HepG2 (cell line): ENCODE results near the gene UCKL1. TPM values are rescaled to one million over a fixed set of nuclear protein-coding genes. Genes with fewer than 3 reads are reported as not detected.
A peak's percentile ranks its signal among the peaks of the same experiment; 100 is the strongest.

Experiments used
- ATAC-seq: fragments of 200-7000 bp; cut with Tn5 transposase; 3 replicates; pipeline ENCODE4 v1.9.1; 2020; ENCODE audit warnings: mild to moderate bottlenecking, moderate library complexity
- BruUV-seq: library from RNA; stranded (reverse); fragments of 400-500 nt; replicated peaks from 2 replicates; lab custom pipeline; 2021; lab: Mats Ljungman, UMichigan
- CTCF ChIA-PET: fragments of 300-600 bp; formaldehyde crosslinking; extraction: SDS; loops from one replicate; lab custom pipeline; 2021; ENCODE audit warnings: low total read pairs, inconsistent platforms, low intra/inter-chr PET ratio; lab: Yijun Ruan, JAX
- POLR2A ChIA-PET: fragments of 350-600 bp; sonication (Branson Sonifier 250); formaldehyde crosslinking; loops from one replicate; lab custom pipeline; 2020; ENCODE audit warnings: antibody characterized with exemption, inconsistent platforms; lab: Yijun Ruan, JAX
- DNase-seq: peaks from one replicate; pipeline ENCODE4 v3.0.0-alpha.2; 2015; ENCODE audit warnings: low spot score
- FAIRE-seq: peaks from 3 replicates; lab custom pipeline; 2011; peaks lifted over from hg19 to GRCh38; lab: Jason Lieb, UNC
- H2AFZ ChIP-seq: one replicate; pipeline ENCODE4 v1.6.1; 2011; ENCODE audit warnings: low read length, inconsistent platforms
- H3K27ac ChIP-seq: fragments of 300-600 bp; 3 replicates; pipeline ENCODE4 v1.8.0; 2011; ENCODE audit warnings: mixed run types, mild to moderate bottlenecking, mixed read lengths, low read length, inconsistent platforms; ENCODE audit not compliant: insufficient read depth; ENCODE audit errors: extremely low read length
- H3K27me3 ChIP-seq, 2 experiments: fragments of 200-600 bp in 1 of 2; 2 replicates in 1 of 2; 3 replicates in 1 of 2; pipeline versions ENCODE4 v1.6.0 to v1.8.0; 2011; ENCODE audit warnings: low read length in 2 of 2, mild to moderate bottlenecking in 2 of 2, moderate library complexity in 2 of 2, inconsistent platforms in 1 of 2; ENCODE audit not compliant: insufficient read depth in 2 of 2, control insufficient read depth in 1 of 2
- H3K36me3 ChIP-seq, 2 experiments: fragments of 200-600 bp in 1 of 2; replicated peaks in 1 of 2; 2 replicates in 1 of 2; 3 replicates in 1 of 2; pipeline versions ENCODE4 v1.5.1 to v1.8.0; 2011; ENCODE audit warnings: low read length in 2 of 2, inconsistent platforms in 1 of 2; ENCODE audit not compliant: insufficient read depth in 2 of 2, control insufficient read depth in 1 of 2
- H3K4me1 ChIP-seq: 2 replicates; pipeline ENCODE4 v1.5.1; 2012; ENCODE audit warnings: low read length, inconsistent platforms; ENCODE audit not compliant: insufficient read depth
- H3K4me2 ChIP-seq: 2 replicates; pipeline ENCODE4 v1.6.0; 2011; ENCODE audit warnings: low read depth, low read length, inconsistent platforms
- H3K4me3 ChIP-seq, 3 experiments: fragments of 200-600 bp in 1 of 3; sonication (generic), shearing (Covaris generic) in 1 of 3; replicated peaks in 1 of 3; 2 replicates each; pipeline ENCODE4 v1.5.1; 2011 to 2016; ENCODE audit warnings: low read length in 3 of 3, inconsistent platforms in 2 of 3, low read depth in 2 of 3, mild to moderate bottlenecking in 2 of 3, control low read depth in 1 of 3, mixed read lengths in 1 of 3; ENCODE audit not compliant: insufficient read depth in 1 of 3
- H3K79me2 ChIP-seq: one replicate; pipeline ENCODE4 v1.6.1; 2011; ENCODE audit warnings: low read length, inconsistent platforms; ENCODE audit not compliant: insufficient read depth
- H3K9ac ChIP-seq: 2 replicates; pipeline ENCODE4 v1.6.0; 2011; ENCODE audit warnings: mild to moderate bottlenecking, low read depth, low read length, inconsistent platforms; ENCODE audit not compliant: insufficient read depth
- H3K9me3 ChIP-seq: 2 replicates; pipeline ENCODE4 v1.5.1; 2012; ENCODE audit warnings: mild to moderate bottlenecking, low read length
- H4K20me1 ChIP-seq: 2 replicates; pipeline ENCODE4 v1.6.0; 2011; ENCODE audit warnings: inconsistent platforms, mild to moderate bottlenecking, low read length, moderate library complexity; ENCODE audit not compliant: insufficient read depth
- AKAP8 ChIP-seq: sonication (generic); formaldehyde crosslinking; IDR thresholded peaks from 2 replicates; pipeline ENCODE4 v1.5.1; 2020; ENCODE audit warnings: mild to moderate bottlenecking, missing genetic modification reagents
- CEBPB ChIP-seq: IDR thresholded peaks from 2 replicates; pipeline ENCODE4 v1.6.1; 2011; ENCODE audit warnings: low read depth, low read length, improper control_type of control experiment, borderline replicate concordance
- CHD2 ChIP-seq: IDR thresholded peaks from 2 replicates; pipeline ENCODE4 v1.6.1; 2011; ENCODE audit warnings: low read depth, low read length, improper control_type of control experiment
- ELF3 ChIP-seq: IDR thresholded peaks from 2 replicates; pipeline ENCODE4 v1.6.1; 2016; ENCODE audit warnings: missing genetic modification reagents, missing compliant biosample characterization
- POGK ChIP-seq: sonication (generic); formaldehyde crosslinking; conservative IDR thresholded peaks from 2 replicates; pipeline ENCODE4 v1.8.0; 2022; ENCODE audit warnings: mild to moderate bottlenecking, moderate library complexity, missing genetic modification reagents
- RELA ChIP-seq: sonication (generic); formaldehyde crosslinking; IDR thresholded peaks from 2 replicates; pipeline ENCODE4 v1.4.0; 2020; ENCODE audit warnings: missing genetic modification reagents
- SIN3A ChIP-seq: IDR thresholded peaks from 2 replicates; pipeline ENCODE4 v1.6.1; 2011; ENCODE audit warnings: low read depth, mild to moderate bottlenecking, control low read depth, low read length, borderline replicate concordance
- ZFX ChIP-seq: sonication (generic); formaldehyde crosslinking; IDR thresholded peaks from 2 replicates; pipeline ENCODE4 v1.4.0; 2020; ENCODE audit warnings: mild to moderate bottlenecking, low read depth, missing genetic modification reagents, moderate library complexity
- ZNF317 ChIP-seq: sonication (generic); formaldehyde crosslinking; IDR thresholded peaks from 2 replicates; pipeline ENCODE4 v1.5.0; 2020; ENCODE audit warnings: mild to moderate bottlenecking, missing genetic modification reagents
- ZNF382 ChIP-seq: sonication (generic); formaldehyde crosslinking; IDR thresholded peaks from 2 replicates; pipeline ENCODE4 v1.5.0; 2020; ENCODE audit warnings: missing genetic modification reagents, mild to moderate bottlenecking, borderline replicate concordance
- ZNF451 ChIP-seq: sonication (generic); formaldehyde crosslinking; IDR thresholded peaks from 2 replicates; pipeline ENCODE4 v1.5.0; 2020; ENCODE audit warnings: mild to moderate bottlenecking, missing genetic modification reagents
- ZNF547 ChIP-seq: sonication (generic); formaldehyde crosslinking; IDR thresholded peaks from 2 replicates; pipeline ENCODE4 v1.5.1; 2020; ENCODE audit warnings: mild to moderate bottlenecking, missing genetic modification reagents
- WGBS: methylation state at CpG from one replicate; pipeline ENCODE4 v1.1.6; 2017; ENCODE audit warnings: low lambda C conversion rate; 5-methylcytosine and 5-hydroxymethylcytosine counted together
- in situ Hi-C: cut with HindIII; loops from 2 replicates; pipeline ENCODE4 v1.10.0; 2017; ENCODE audit warnings: low pct_unique_long_range_greater_than_20kb; ENCODE audit not compliant: extremely low pct_ligation_motif_present
- intact Hi-C: fragments of 100-400 bp; cut with micrococcal nuclease; formaldehyde crosslinking; loops from one replicate; pipeline ENCODE4 v1.10.0; 2022; ENCODE audit not compliant: unreplicated experiment
- polyA plus RNA-seq, 8 experiments: library from polyadenylated mRNA; depleted of rRNA in 3 of 8; stranded (reverse) in 7 of 8; unstranded in 1 of 8; fragments of >200 nt; fragmentation: Illumina TruSeq in 4 of 8; extraction: Trizol in 4 of 8; gene quantifications; 2 replicates each; pipeline versions ENCODE4 v1.2.1 to v1.2.3, GENCODE V29; 2011 to 2016; ENCODE audit warnings: low read depth in 4 of 8, missing spikeins in 1 of 8, mixed read lengths in 1 of 8; ENCODE audit not compliant: insufficient read depth in 1 of 8
- total RNA-seq, 5 experiments: library from RNA; depleted of rRNA; stranded (reverse); fragments of >200 nt; fragmentation: Illumina TruSeq; extraction: Trizol; gene quantifications; 2 replicates each; pipeline ENCODE4 v1.2.3, GENCODE V29; 2016; ENCODE audit warnings: low read depth in 1 of 5
- TF ChIP-seq, protein P1 (sequence below): sonication (generic); formaldehyde crosslinking; IDR thresholded peaks from 2 replicates; pipeline ENCODE4 v1.4.0; 2020; ENCODE audit warnings: mild to moderate bottlenecking, missing genetic modification reagents

UCKL1 gene
- total and polyA plus RNA-seq, 2 of the 13 experiments (the other 11 are each of a cell fraction or from before 2014, with no cell fraction given): 50.2 to 126 TPM

- TF ChIP-seq AKAP8 (peak; percentile 93), CEBPB (no peak), POGK (peak; percentile 80; the same call in 1 of the 2 replicates), ZNF382 (no peak), ELF3 (CRISPR knock-in tag) (peak; percentile 94)
- TF ChIP-seq, all 625 proteins: peak for 365
These were observed 22.4 kb upstream of the UCKL1 start (continued) for GRCh38 chr20:63978319-63979228.

DNA sequence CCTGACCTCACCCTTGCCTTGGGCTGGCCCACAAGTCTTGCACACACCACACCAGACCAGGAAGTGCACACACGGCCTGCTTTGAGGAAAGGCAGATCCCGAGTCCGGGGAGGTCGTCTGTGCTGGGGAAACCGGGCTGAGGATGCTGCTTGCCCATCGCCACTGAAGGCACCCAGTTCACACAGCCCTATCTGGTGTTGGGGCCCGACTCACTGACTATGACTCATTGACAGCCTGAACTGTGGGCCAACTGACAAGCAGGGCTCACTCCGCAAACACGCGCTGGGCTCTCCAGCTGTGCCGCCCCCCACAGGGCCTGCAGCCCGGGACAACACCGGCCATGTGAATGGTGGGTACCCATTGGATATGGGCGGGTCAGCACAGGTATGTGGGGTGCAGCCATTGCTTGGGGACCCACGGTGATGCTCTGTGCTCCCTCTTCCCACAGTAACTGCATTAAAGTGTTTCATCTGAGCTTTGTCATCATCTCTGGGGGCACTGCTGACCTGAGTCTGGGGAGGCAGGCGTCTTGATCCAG lies 21.6 kb upstream of the UCKL1 start:
- Histone ChIP-seq H3K27me3 (no peaks in the 10 kb centered on the region; a peak in 1 of 5 replicates), H3K4me1 (peaks cover 45% of the 10 kb centered on the region), H3K4me2 (peak overlapping the region; percentile 99), H3K9ac (peak overlapping the region; percentile 71), H4K20me1 (peaks cover 3% of the 10 kb centered on the region; the same call in 1 of the 2 replicates), H3K27ac (peak overlapping the region; percentile 3), H2AFZ (no peak overlapping the region), H3K36me3 (peaks cover under 1 to 5% of the 10 kb centered on the region in 2 experiments; a peak in 4 of 5 replicates), H3K79me2 (peaks cover 17% of the 10 kb centered on the region), H3K4me3 (peak overlapping the region in 2 of 3 experiments; percentile 82 to 99; a peak in 3 of 6 replicates), H3K9me3 (no peaks in the 10 kb centered on the region)
- TSS peak; percentile 40 for BruUV-seq
- WGBS: 16% methylated on average over 15 of the region's 16 CpGs
- ATAC-seq (peak; percentile 57), FAIRE-seq (peak; percentile 80), DNase-seq (peak; percentile 87)
- ChIA-PET POLR2A (interaction anchor here (0.8 to 1.5 kb wide), 4 partner anchors 9 to 440 kb away, joined by 3 to 8 read pairs (median 4); partner anchors contain the start of genes TPD52L2 and UCKL1), CTCF (interaction anchor here (1.3 kb wide), 1 partner anchor 68 kb away, joined by 5 read pairs; no protein-coding TSS in a partner anchor)
- intact Hi-C loops (no loop called here), in situ Hi-C loops (loop anchor here (5.0 kb wide), 1 partner anchor 79 kb away; no protein-coding TSS in a partner anchor)
- TF ChIP-seq, protein P1, sequence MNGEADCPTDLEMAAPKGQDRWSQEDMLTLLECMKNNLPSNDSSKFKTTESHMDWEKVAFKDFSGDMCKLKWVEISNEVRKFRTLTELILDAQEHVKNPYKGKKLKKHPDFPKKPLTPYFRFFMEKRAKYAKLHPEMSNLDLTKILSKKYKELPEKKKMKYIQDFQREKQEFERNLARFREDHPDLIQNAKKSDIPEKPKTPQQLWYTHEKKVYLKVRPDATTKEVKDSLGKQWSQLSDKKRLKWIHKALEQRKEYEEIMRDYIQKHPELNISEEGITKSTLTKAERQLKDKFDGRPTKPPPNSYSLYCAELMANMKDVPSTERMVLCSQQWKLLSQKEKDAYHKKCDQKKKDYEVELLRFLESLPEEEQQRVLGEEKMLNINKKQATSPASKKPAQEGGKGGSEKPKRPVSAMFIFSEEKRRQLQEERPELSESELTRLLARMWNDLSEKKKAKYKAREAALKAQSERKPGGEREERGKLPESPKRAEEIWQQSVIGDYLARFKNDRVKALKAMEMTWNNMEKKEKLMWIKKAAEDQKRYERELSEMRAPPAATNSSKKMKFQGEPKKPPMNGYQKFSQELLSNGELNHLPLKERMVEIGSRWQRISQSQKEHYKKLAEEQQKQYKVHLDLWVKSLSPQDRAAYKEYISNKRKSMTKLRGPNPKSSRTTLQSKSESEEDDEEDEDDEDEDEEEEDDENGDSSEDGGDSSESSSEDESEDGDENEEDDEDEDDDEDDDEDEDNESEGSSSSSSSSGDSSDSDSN: peak; percentile 36
- peak; percentile 67; the same call in 1 of the 2 replicates for TF ChIP-seq ZNF547 (CRISPR knock-in tag)
- peak; percentile 81 for TF ChIP-seq ZFX (CRISPR knock-in tag)
- TF ChIP-seq POGK: peak; percentile 76; the same call in 1 of the 2 replicates
- peak; percentile 91 for TF ChIP-seq ZNF317 (CRISPR knock-in tag)
- peak; percentile 46; the same call in 1 of the 2 replicates for TF ChIP-seq ZNF451 (CRISPR knock-in tag)
- TF ChIP-seq SIN3A: peak; percentile 94; the same call in 1 of the 2 replicates
- no peak for TF ChIP-seq RELA (CRISPR knock-in tag)
- no peak for TF ChIP-seq CHD2
